ENCODE measurements around the gene IGF1R. TPM values are rescaled to one million over a fixed set of nuclear protein-coding genes. Genes with fewer than 3 reads are reported as not detected.

The IGF1R gene
- total and polyA plus RNA-seq, 2 of the 13 experiments (the other 11 are each of a cell fraction or from before 2014, with no cell fraction given): 15.9 to 18.4 TPM

DNA sequence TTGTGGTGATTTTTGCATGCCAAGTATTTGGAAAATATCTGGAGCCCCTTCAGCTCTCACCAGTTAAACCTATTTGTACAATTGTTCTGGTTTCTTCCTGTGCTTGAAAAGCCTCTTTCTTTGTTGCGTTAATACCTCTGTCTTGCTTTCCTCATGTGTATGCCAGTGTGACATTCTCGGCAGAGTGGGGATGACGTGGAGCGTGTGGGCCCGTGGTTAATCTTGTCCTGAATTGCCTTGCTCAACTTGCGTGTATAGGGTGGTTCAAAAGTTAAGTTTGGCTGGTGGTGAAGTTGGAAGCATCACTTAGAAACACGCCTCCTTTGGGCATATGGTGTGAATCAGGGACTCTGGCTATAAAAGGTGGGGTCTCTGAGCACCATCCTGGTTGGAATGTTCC, 67.1 kb downstream of the IGF1R start:
- Histone ChIP-seq H3K9me3 (ENCODE audit: low read length) (no peaks in the 10 kb centered on the region), H3K9ac (ENCODE audit: insufficient read depth, low read depth, low read length) (no peak overlapping the region), H3K27me3 (ENCODE audit: control insufficient read depth in 1 of 2, insufficient read depth in 2 of 2, low read length in 2 of 2) (no peaks in the 10 kb centered on the region), H3K4me2 (ENCODE audit: low read depth, low read length) (no peak overlapping the region), H3K79me2 (ENCODE audit: insufficient read depth, low read length) (peaks cover 99% of the 10 kb centered on the region), H3K27ac (ENCODE audit: extremely low read length, insufficient read depth, low read length) (no peak overlapping the region), H2AFZ (ENCODE audit: low read length) (no peak overlapping the region), H3K4me1 (ENCODE audit: insufficient read depth, low read length) (peaks cover 70% of the 10 kb centered on the region), H3K36me3 (replicated peaks in 1 of 2; ENCODE audit: control insufficient read depth in 1 of 2, insufficient read depth in 2 of 2, low read length in 2 of 2) (peaks cover 4 to 13% of the 10 kb centered on the region in 2 experiments; a peak in 4 of 5 replicates), H4K20me1 (ENCODE audit: insufficient read depth, low read length) (peaks cover 85% of the 10 kb centered on the region), H3K4me3 (replicated peaks in 1 of 3; ENCODE audit: insufficient read depth in 1 of 3, low read depth in 2 of 3, low read length in 3 of 3) (no peak overlapping the region)
- ChIA-PET CTCF (ENCODE audit: low intra/inter-chr PET ratio, low total read pairs) (no interaction called here), POLR2A (interaction anchor here (1.2 kb wide), 1 partner anchor 8 kb away, joined by 4 read pairs; no protein-coding TSS in a partner anchor)
- no peak for TF ChIP-seq GZF1 (CRISPR knock-in tag; IDR thresholded peaks at IDR 0.05)
- TF ChIP-seq, protein P1, sequence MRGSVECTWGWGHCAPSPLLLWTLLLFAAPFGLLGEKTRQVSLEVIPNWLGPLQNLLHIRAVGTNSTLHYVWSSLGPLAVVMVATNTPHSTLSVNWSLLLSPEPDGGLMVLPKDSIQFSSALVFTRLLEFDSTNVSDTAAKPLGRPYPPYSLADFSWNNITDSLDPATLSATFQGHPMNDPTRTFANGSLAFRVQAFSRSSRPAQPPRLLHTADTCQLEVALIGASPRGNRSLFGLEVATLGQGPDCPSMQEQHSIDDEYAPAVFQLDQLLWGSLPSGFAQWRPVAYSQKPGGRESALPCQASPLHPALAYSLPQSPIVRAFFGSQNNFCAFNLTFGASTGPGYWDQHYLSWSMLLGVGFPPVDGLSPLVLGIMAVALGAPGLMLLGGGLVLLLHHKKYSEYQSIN (CRISPR knock-in tag; IDR thresholded peaks at IDR 0.05; ENCODE audit: borderline replicate concordance): no peak
- TF ChIP-seq, protein P2, sequence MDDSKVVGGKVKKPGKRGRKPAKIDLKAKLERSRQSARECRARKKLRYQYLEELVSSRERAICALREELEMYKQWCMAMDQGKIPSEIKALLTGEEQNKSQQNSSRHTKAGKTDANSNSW (CRISPR knock-in tag; IDR thresholded peaks at IDR 0.05; ENCODE audit: borderline replicate concordance): no peak
- no peak for TF ChIP-seq DR1 (CRISPR knock-in tag; IDR thresholded peaks at IDR 0.05)
- TF ChIP-seq, protein P3, sequence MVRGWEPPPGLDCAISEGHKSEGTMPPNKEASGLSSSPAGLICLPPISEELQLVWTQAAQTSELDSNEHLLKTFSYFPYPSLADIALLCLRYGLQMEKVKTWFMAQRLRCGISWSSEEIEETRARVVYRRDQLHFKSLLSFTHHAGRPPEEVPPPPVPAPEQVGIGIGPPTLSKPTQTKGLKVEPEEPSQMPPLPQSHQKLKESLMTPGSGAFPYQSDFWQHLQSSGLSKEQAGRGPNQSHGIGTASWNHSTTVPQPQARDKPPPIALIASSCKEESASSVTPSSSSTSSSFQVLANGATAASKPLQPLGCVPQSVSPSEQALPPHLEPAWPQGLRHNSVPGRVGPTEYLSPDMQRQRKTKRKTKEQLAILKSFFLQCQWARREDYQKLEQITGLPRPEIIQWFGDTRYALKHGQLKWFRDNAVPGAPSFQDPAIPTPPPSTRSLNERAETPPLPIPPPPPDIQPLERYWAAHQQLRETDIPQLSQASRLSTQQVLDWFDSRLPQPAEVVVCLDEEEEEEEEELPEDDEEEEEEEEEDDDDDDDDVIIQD (CRISPR knock-in tag; IDR thresholded peaks at IDR 0.05; ENCODE audit: low read depth): no peak
- no peak for TF ChIP-seq FOXK2 (IDR thresholded peaks at IDR 0.05)
- TF ChIP-seq NR2F2 (IDR thresholded peaks at IDR 0.05; ENCODE audit: borderline replicate concordance, low read depth): no peak
- TF ChIP-seq, protein P4, sequence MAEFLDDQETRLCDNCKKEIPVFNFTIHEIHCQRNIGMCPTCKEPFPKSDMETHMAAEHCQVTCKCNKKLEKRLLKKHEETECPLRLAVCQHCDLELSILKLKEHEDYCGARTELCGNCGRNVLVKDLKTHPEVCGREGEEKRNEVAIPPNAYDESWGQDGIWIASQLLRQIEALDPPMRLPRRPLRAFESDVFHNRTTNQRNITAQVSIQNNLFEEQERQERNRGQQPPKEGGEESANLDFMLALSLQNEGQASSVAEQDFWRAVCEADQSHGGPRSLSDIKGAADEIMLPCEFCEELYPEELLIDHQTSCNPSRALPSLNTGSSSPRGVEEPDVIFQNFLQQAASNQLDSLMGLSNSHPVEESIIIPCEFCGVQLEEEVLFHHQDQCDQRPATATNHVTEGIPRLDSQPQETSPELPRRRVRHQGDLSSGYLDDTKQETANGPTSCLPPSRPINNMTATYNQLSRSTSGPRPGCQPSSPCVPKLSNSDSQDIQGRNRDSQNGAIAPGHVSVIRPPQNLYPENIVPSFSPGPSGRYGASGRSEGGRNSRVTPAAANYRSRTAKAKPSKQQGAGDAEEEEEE (CRISPR knock-in tag; IDR thresholded peaks at IDR 0.05; ENCODE audit: borderline replicate concordance): no peak
- no peak for TF ChIP-seq ZBTB21 (CRISPR knock-in tag; IDR thresholded peaks at IDR 0.05)
- no peak for TF ChIP-seq MED13 (CRISPR knock-in tag; IDR thresholded peaks at IDR 0.05)
- no peak for TF ChIP-seq ZKSCAN5 (CRISPR knock-in tag; IDR thresholded peaks at IDR 0.05)
- no peak for TF ChIP-seq MBNL3 (CRISPR knock-in tag; conservative IDR thresholded peaks at IDR 0.05)
- TF ChIP-seq ZNF83 (CRISPR knock-in tag; IDR thresholded peaks at IDR 0.05; ENCODE audit: borderline replicate concordance): no peak
- TF ChIP-seq RBFOX2 (IDR thresholded peaks at IDR 0.05; ENCODE audit: low read depth, low read length): no peak
- TF ChIP-seq ZNF788 (CRISPR knock-in tag; IDR thresholded peaks at IDR 0.05; ENCODE audit: borderline replicate concordance): no peak
- no peak for TF ChIP-seq SMAD1 (CRISPR knock-in tag; IDR thresholded peaks at IDR 0.05; ENCODE audit: borderline replicate concordance, low read depth)
- intact Hi-C loops (cut with micrococcal nuclease; ENCODE audit: unreplicated experiment): no loop called here
- ATAC-seq (no peak), DNase-seq (ENCODE audit: low spot score) (no peak), FAIRE-seq (no peak)
- WGBS (ENCODE audit: low lambda C conversion rate): 97% methylated on average over 7 of the region's 7 CpGs
- in situ Hi-C loops (cut with HindIII; ENCODE audit: extremely low pct_ligation_motif_present, low pct_unique_long_range_greater_than_20kb): no loop called here
- BruUV-seq (replicated peaks): no TSS peak
